ENCODE measurements around the gene ARPC2. TPM values are rescaled to one million over a fixed set of nuclear protein-coding genes. Genes with fewer than 3 reads are reported as not detected.
A peak's percentile ranks its signal among the peaks of the same experiment; 100 is the strongest.

The ARPC2 gene
- total and polyA plus RNA-seq, 2 experiments from 2014 or later = 312 to 436 TPM

GRCh38 chr2:218209078-218209477 is 7.9 kb upstream of the ARPC2 start:
- no peak overlapping the region for H3K4me2 ChIP-seq
- no peaks in the 10 kb centered on the region for H3K9me3 ChIP-seq (ENCODE audit: low read depth)
- no peaks in the 10 kb centered on the region for H3K4me1 ChIP-seq (ENCODE audit: insufficient read depth)
- no peaks in the 10 kb centered on the region for H4K20me1 ChIP-seq (ENCODE audit: insufficient read depth, poor library complexity, severe bottlenecking)
- no peak overlapping the region for H3K27ac ChIP-seq
- H3K9me2 ChIP-seq (replicated peaks; ENCODE audit: insufficient read depth) = no peaks in the 10 kb centered on the region
- TF ChIP-seq CTCF (IDR thresholded peaks at IDR 0.05; ENCODE audit: poor library complexity) = no peak
- no peak for TF ChIP-seq EZH2 (IDR thresholded peaks at IDR 0.05; ENCODE audit: borderline replicate concordance)
- no peak for TF ChIP-seq EZH2phosphoT487 (IDR thresholded peaks at IDR 0.05; ENCODE audit: low read depth, severe bottlenecking, unreplicated experiment)
- H3K36me3 ChIP-seq (replicated peaks; ENCODE audit: insufficient read depth, low read depth) = no peaks in the 10 kb centered on the region
- no peaks in the 10 kb centered on the region for H3K27me3 ChIP-seq
- DNase-seq (ENCODE audit: low spot score) = no peak
- 97% methylated on average over 3 of the region's 3 CpGs for WGBS (ENCODE audit: low lambda C conversion rate, missing lambda C conversion rate)
- H2AFZ ChIP-seq = no peak overlapping the region
- no peaks in the 10 kb centered on the region for H3K79me2 ChIP-seq
- no peak overlapping the region for H3K4me3 ChIP-seq

- WGBS (ENCODE audit: low lambda C conversion rate, missing lambda C conversion rate) = 91% methylated on average over 1 of the region's 1 CpG
Observed at GRCh38 chr2:218214116-218214515, 2.9 kb upstream of the ARPC2 start.

GRCh38 chr2:218216336-218216673 is 684 bp upstream of the ARPC2 start:
- no peaks in the 10 kb centered on the region for H3K9me3 ChIP-seq (ENCODE audit: low read depth)
- TF ChIP-seq CTCF (IDR thresholded peaks at IDR 0.05; ENCODE audit: poor library complexity) = no peak
- no peak for TF ChIP-seq EZH2 (IDR thresholded peaks at IDR 0.05; ENCODE audit: borderline replicate concordance)
- no peak for TF ChIP-seq EZH2phosphoT487 (IDR thresholded peaks at IDR 0.05; ENCODE audit: low read depth, severe bottlenecking, unreplicated experiment)
- peaks cover 26% of the 10 kb centered on the region for H3K4me1 ChIP-seq (ENCODE audit: insufficient read depth)
- peak overlapping the region; percentile 75 for H3K4me2 ChIP-seq
- no peak for DNase-seq (ENCODE audit: low spot score)
- no peaks in the 10 kb centered on the region for H3K36me3 ChIP-seq (replicated peaks; ENCODE audit: insufficient read depth, low read depth)
- peak overlapping the region; percentile 63 for H2AFZ ChIP-seq
- H3K79me2 ChIP-seq = peaks cover 46% of the 10 kb centered on the region
- no peaks in the 10 kb centered on the region for H3K9me2 ChIP-seq (replicated peaks; ENCODE audit: insufficient read depth)
- H3K4me3 ChIP-seq = peak overlapping the region; percentile 39
- H3K27me3 ChIP-seq = no peaks in the 10 kb centered on the region
- H4K20me1 ChIP-seq (ENCODE audit: insufficient read depth, poor library complexity, severe bottlenecking) = peaks cover 31% of the 10 kb centered on the region
- H3K27ac ChIP-seq = peak overlapping the region; percentile 99
- 66% methylated on average over 9 of the region's 9 CpGs for WGBS (ENCODE audit: low lambda C conversion rate, missing lambda C conversion rate)

More at GRCh38 chr2:218214116-218214515, 2.9 kb upstream of the ARPC2 start:
- Histone ChIP-seq H3K4me2 (no peak overlapping the region), H3K27ac (no peak overlapping the region), H4K20me1 (ENCODE audit: insufficient read depth, poor library complexity, severe bottlenecking) (peaks cover 9% of the 10 kb centered on the region), H3K27me3 (no peaks in the 10 kb centered on the region), H3K4me1 (ENCODE audit: insufficient read depth) (peaks cover 5% of the 10 kb centered on the region), H3K9me3 (ENCODE audit: low read depth) (no peaks in the 10 kb centered on the region), H3K4me3 (no peak overlapping the region), H3K36me3 (replicated peaks; ENCODE audit: insufficient read depth, low read depth) (no peaks in the 10 kb centered on the region), H3K79me2 (peaks cover 25% of the 10 kb centered on the region), H3K9me2 (replicated peaks; ENCODE audit: insufficient read depth) (no peaks in the 10 kb centered on the region), H2AFZ (no peak overlapping the region)
- no peak for DNase-seq (ENCODE audit: low spot score)
- TF ChIP-seq CTCF (IDR thresholded peaks at IDR 0.05; ENCODE audit: poor library complexity) (no peak), EZH2phosphoT487 (IDR thresholded peaks at IDR 0.05; ENCODE audit: low read depth, severe bottlenecking, unreplicated experiment) (no peak), EZH2 (IDR thresholded peaks at IDR 0.05; ENCODE audit: borderline replicate concordance) (no peak)

Data from hepatocyte (in vitro differentiated cells).